ENCODE data around the gene KRTAP12-3. TPM values are rescaled to one million over a fixed set of nuclear protein-coding genes. Genes with fewer than 3 reads are reported as not detected.

The KRTAP12-3 gene
- total RNA-seq, 1 donor from 2014 or later = not detected

DNA sequence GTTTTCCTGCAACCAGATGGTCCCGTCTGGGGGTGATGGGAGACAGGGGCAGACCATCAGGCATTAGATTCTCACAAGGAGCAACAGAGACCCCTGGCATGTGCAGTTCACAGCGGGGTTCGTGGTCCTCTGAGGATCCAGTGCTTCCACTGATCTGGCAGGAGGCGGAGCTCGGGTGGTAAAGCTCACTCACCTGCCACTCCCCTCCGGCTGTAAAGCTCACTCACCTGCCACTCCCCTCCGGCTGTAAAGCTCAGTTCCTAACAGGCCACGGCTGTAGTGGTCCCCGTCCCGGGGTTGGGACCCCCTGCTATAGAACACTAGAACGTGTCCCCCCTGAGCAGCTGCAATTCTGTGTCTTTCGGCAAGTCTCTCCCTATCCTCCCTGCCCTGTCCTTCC is 43.8 kb downstream of the KRTAP12-3 start:
- Mint-ChIP-seq H3K4me3 (ENCODE audit: unreplicated experiment) (no peak overlapping the region), H3K36me3 (ENCODE audit: unreplicated experiment) (no peaks in the 10 kb centered on the region), H3K4me1 (ENCODE audit: low read depth, unreplicated experiment) (peaks cover 18% of the 10 kb centered on the region), H3K9me3 (ENCODE audit: unreplicated experiment) (peaks cover 11% of the 10 kb centered on the region), H3K27ac (ENCODE audit: unreplicated experiment) (no peak overlapping the region), H3K27me3 (ENCODE audit: unreplicated experiment) (peaks cover 37% of the 10 kb centered on the region)
- DNase-seq = no peak
- TF ChIP-seq, protein P1, sequence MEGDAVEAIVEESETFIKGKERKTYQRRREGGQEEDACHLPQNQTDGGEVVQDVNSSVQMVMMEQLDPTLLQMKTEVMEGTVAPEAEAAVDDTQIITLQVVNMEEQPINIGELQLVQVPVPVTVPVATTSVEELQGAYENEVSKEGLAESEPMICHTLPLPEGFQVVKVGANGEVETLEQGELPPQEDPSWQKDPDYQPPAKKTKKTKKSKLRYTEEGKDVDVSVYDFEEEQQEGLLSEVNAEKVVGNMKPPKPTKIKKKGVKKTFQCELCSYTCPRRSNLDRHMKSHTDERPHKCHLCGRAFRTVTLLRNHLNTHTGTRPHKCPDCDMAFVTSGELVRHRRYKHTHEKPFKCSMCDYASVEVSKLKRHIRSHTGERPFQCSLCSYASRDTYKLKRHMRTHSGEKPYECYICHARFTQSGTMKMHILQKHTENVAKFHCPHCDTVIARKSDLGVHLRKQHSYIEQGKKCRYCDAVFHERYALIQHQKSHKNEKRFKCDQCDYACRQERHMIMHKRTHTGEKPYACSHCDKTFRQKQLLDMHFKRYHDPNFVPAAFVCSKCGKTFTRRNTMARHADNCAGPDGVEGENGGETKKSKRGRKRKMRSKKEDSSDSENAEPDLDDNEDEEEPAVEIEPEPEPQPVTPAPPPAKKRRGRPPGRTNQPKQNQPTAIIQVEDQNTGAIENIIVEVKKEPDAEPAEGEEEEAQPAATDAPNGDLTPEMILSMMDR (IDR thresholded peaks at IDR 0.05; ENCODE audit: partially characterized antibody, unreplicated experiment) = no peak

GRCh38 chr21:44702111-44702972 is 44.6 kb downstream of the KRTAP12-3 start:
- Mint-ChIP-seq H3K36me3 (ENCODE audit: unreplicated experiment) (no peaks in the 10 kb centered on the region), H3K27ac (ENCODE audit: unreplicated experiment) (no peak overlapping the region), H3K4me1 (ENCODE audit: low read depth, unreplicated experiment) (peaks cover 13% of the 10 kb centered on the region), H3K4me3 (ENCODE audit: unreplicated experiment) (no peak overlapping the region), H3K27me3 (ENCODE audit: unreplicated experiment) (peaks cover 36% of the 10 kb centered on the region), H3K9me3 (ENCODE audit: unreplicated experiment) (peaks cover 11% of the 10 kb centered on the region)
- DNase-seq = no peak
- TF ChIP-seq, protein P1 (IDR thresholded peaks at IDR 0.05; ENCODE audit: partially characterized antibody, unreplicated experiment) = no peak

DNA sequence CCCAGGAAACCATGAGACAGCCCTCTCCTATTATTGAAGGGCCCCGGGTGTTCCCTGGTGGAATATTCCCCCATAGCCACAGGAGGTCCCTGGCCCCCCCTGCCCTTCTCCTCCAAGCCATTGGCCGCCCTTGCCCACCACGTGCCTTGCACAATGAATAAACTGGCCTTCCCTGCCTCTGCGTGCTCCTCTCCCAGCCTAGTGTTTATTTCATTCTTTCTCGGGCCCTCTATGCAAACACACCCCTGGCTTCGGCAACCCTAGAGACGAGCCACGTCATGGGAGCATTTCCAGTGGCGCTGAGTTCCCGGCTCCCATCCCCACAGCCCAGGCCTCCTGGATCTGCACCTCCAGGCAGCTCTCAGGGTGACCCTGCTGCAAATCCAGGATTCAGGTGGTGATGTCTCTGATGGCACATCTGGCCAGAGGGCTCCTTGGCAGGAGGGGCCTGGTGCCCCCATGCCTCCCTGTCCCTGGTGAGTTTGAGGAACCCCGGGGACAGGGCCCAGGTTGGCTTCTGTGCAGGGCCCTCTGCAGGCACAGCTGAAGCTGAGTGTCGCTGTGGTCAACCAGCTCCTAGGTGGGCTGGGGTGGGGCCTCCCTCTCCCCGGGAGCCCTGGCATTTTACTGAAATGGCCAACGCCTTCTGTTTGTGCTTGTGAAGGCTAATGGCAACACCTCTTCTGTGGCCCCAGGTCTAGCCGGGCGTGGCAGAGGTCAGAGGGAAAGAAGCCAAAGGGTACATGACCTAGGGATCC is 45.4 kb downstream of the KRTAP12-3 start:
- Mint-ChIP-seq H3K27ac (ENCODE audit: unreplicated experiment) (no peak overlapping the region), H3K4me1 (ENCODE audit: low read depth, unreplicated experiment) (peaks cover 8% of the 10 kb centered on the region), H3K9me3 (ENCODE audit: unreplicated experiment) (peaks cover 4% of the 10 kb centered on the region), H3K4me3 (ENCODE audit: unreplicated experiment) (no peak overlapping the region), H3K36me3 (ENCODE audit: unreplicated experiment) (no peaks in the 10 kb centered on the region), H3K27me3 (ENCODE audit: unreplicated experiment) (peaks cover 30% of the 10 kb centered on the region)
- DNase-seq = no peak
- TF ChIP-seq, protein P1 (IDR thresholded peaks at IDR 0.05; ENCODE audit: partially characterized antibody, unreplicated experiment) = no peak

GRCh38 chr21:44703731-44704635 is 46.3 kb downstream of the KRTAP12-3 start:
- H3K4me1 Mint-ChIP-seq (ENCODE audit: low read depth, unreplicated experiment) = peaks cover 7% of the 10 kb centered on the region
- peaks cover 29% of the 10 kb centered on the region for H3K27me3 Mint-ChIP-seq (ENCODE audit: unreplicated experiment)
- peaks cover 4% of the 10 kb centered on the region for H3K9me3 Mint-ChIP-seq (ENCODE audit: unreplicated experiment)
- no peak overlapping the region for H3K27ac Mint-ChIP-seq (ENCODE audit: unreplicated experiment)
- no peak overlapping the region for H3K4me3 Mint-ChIP-seq (ENCODE audit: unreplicated experiment)
- no peak for DNase-seq
- H3K36me3 Mint-ChIP-seq (ENCODE audit: unreplicated experiment) = no peaks in the 10 kb centered on the region
- TF ChIP-seq, protein P1 (IDR thresholded peaks at IDR 0.05; ENCODE audit: partially characterized antibody, unreplicated experiment) = no peak
